ENCODE results near the gene SENP3.

The SENP3 gene

DNA sequence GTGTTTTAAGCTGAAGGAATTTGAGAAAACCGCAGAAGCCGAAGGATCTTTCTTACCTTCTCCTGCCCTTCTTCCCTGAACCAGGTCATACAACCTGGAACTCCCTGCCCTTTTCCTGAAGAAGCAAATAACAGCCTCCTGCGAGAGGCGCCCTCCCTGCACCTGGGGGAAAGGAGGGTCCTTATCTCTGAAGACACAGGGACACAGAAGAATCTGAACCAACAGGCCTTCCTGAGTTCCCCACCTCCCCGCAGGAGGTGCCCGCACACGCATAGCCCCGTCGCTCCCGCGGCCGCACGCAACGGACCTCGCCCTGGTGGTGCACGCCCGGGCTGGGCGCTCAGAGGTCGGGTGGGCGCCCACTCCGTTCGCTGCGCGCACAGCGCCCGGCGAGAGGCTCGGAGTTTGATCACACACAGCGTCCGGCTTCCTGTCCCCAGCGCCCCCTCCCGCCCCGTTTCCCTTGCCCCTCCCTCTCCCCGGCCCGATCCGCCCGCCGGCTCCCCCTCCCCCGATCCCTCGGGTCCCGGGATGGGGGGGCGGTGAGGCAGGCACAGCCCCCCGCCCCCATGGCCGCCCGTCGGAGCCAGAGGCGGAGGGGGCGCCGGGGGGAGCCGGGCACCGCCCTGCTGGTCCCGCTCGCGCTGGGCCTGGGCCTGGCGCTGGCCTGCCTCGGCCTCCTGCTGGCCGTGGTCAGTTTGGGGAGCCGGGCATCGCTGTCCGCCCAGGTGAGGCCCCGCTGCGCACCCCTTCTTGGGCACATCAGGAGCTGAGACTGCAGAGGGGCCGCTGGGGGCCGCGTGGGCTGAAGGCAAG, 12.9 kb upstream of the SENP3 start, which contains the start of gene TNFSF12:
TNFSF12 (plus strand) TSS at position 474 of the 816 bp plus-strand sequence; CDS start at position 570, 96 bp downstream.
- TF ChIP-seq, protein P1, sequence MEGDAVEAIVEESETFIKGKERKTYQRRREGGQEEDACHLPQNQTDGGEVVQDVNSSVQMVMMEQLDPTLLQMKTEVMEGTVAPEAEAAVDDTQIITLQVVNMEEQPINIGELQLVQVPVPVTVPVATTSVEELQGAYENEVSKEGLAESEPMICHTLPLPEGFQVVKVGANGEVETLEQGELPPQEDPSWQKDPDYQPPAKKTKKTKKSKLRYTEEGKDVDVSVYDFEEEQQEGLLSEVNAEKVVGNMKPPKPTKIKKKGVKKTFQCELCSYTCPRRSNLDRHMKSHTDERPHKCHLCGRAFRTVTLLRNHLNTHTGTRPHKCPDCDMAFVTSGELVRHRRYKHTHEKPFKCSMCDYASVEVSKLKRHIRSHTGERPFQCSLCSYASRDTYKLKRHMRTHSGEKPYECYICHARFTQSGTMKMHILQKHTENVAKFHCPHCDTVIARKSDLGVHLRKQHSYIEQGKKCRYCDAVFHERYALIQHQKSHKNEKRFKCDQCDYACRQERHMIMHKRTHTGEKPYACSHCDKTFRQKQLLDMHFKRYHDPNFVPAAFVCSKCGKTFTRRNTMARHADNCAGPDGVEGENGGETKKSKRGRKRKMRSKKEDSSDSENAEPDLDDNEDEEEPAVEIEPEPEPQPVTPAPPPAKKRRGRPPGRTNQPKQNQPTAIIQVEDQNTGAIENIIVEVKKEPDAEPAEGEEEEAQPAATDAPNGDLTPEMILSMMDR (conservative IDR thresholded peaks at IDR 0.05; ENCODE audit: low read depth, low read length): no peak
- H3K4me3 ChIP-seq (ENCODE audit: low read depth, low read length): peak within 1 kb of the TSS; percentile 65
- DNase-seq (ENCODE audit: low read depth): peak; percentile 11

DNA sequence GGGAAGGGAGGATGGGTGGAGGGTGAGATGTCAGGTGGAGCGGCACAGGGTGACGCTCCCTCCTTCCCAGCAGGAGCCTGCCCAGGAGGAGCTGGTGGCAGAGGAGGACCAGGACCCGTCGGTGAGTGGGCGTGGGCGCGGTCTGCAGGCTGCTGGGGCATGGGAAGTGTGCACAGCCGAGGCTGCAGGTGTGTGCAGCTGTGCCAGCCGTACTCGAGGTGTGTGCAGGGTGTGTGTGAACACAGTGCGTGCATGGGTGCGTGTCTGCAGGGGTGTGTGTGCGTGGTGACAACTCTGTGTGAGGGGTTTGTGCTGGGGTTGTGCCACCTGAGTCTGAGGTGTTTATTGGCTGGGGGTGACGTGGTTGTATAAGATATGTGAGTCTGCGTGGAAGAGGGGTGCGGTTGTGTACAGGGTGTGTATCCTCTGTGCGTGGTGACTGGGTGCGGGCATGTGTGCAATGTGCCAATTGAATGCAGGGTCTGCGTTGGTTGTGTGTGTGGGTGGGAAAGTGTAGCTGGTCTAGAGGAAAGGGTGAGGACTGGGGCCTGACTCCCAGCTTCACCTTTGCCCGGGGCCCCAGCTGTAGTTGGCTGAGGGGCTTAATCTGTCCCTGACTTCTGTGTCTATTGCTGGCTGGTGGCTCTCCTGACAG, 12.2 kb upstream of the SENP3 start:
- DNase-seq (ENCODE audit: low read depth): no peak
- TF ChIP-seq, protein P1 (conservative IDR thresholded peaks at IDR 0.05; ENCODE audit: low read depth, low read length): no peak
- peak overlapping the region; percentile 65 for H3K4me3 ChIP-seq (ENCODE audit: low read depth, low read length)

DNA sequence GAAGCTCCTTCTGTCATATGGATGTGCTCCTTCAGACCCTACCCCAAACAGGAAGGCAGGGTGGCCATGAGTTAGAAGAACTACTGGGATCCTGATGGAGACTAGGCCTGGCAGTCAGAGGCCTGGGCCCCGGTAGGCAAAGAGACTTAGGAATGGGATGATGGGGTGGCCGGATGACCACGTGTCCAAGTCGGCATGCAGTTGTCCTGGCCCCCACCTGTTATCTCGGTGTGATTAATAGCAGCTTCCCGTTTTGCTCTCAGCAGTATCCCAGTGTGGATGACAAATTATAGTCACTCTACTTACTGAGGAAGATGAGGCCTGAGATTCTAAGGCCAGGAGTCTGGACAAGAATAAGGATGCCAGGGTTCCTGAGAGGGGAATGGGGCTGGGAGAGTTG, 11.4 kb upstream of the SENP3 start:
- no peak overlapping the region for H3K4me3 ChIP-seq (ENCODE audit: low read depth, low read length)
- no peak for DNase-seq (ENCODE audit: low read depth)
- TF ChIP-seq, protein P1 (conservative IDR thresholded peaks at IDR 0.05; ENCODE audit: low read depth, low read length): no peak

DNA sequence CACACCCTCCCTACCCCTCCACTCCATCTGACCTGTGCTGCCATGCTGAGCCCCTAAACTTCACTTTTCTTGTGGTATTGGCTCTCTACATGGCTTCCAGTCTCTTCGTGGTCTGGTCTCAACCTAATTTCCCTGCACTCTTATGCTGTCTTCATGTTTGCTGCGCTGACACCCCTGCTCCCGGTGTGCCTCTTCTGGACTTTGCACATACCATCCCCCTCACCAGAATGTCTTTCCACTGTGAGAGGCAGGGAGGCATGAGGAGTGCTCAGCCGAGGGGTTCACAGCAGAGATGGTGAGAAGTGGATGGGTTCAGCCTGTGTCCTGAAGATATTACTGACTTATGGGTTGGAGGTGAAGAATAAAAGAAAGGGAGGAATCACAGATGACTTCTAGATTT, 10.3 kb upstream of the SENP3 start:
- TF ChIP-seq, protein P1 (conservative IDR thresholded peaks at IDR 0.05; ENCODE audit: low read depth, low read length): no peak
- no peak for DNase-seq (ENCODE audit: low read depth)
- H3K4me3 ChIP-seq (ENCODE audit: low read depth, low read length): no peak overlapping the region

DNA sequence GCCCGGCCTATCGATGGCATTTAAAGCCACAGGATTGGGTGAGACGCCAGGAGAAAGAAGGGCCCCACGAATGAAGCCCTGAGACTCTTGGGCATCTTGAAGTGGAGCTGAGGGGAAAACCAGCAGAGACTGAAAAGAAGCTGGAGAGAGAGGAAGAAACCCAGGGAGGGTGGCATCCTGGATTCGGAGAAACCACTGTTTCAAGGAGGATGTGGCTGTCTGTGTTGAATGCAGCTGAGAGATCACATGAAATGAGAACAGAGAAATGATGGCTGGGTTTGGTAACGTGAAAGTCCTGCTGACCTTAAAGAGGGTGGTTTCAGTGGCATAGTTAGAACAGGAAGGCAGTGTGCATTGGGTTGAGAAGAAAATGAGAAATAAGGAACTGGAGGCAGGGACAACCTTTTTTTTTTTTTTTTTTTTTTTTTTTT, 9.1 kb upstream of the SENP3 start:
- TF ChIP-seq, protein P1 (conservative IDR thresholded peaks at IDR 0.05; ENCODE audit: low read depth, low read length): no peak
- no peak overlapping the region for H3K4me3 ChIP-seq (ENCODE audit: low read depth, low read length)
- DNase-seq (ENCODE audit: low read depth): no peak

DNA sequence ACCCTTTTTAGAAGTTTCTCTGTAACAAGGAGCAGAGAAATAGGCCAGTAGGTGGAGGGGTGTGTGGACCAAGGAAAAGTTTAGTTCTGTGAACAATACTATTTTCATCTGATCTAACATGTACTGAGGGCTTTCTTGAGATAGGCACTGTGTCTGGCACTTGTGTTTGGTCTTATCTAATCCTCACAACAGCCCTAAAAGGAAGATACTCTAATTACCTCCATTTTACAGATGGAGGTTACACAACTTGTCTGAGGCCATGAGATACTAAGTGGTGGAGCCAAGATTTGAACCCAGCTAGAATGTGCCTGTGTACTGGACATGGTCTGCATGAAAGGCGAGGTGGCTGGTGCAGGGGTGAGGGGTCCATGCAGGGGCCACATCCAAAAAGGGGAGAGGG, 8.4 kb upstream of the SENP3 start:
- DNase-seq (ENCODE audit: low read depth): no peak
- TF ChIP-seq, protein P1 (conservative IDR thresholded peaks at IDR 0.05; ENCODE audit: low read depth, low read length): no peak
- H3K4me3 ChIP-seq (ENCODE audit: low read depth, low read length): no peak overlapping the region
